Measurements from ENCODE around the gene CCDC192. TPM values are rescaled to one million over a fixed set of nuclear protein-coding genes. Genes with fewer than 3 reads are reported as not detected.

The CCDC192 gene
- total and polyA plus RNA-seq, 10 of the 15 experiments (the other 5 are each of a cell fraction or from before 2014, with no cell fraction given): 0.20 to 0.79 (median 0.32) TPM; not detected in 4

DNA sequence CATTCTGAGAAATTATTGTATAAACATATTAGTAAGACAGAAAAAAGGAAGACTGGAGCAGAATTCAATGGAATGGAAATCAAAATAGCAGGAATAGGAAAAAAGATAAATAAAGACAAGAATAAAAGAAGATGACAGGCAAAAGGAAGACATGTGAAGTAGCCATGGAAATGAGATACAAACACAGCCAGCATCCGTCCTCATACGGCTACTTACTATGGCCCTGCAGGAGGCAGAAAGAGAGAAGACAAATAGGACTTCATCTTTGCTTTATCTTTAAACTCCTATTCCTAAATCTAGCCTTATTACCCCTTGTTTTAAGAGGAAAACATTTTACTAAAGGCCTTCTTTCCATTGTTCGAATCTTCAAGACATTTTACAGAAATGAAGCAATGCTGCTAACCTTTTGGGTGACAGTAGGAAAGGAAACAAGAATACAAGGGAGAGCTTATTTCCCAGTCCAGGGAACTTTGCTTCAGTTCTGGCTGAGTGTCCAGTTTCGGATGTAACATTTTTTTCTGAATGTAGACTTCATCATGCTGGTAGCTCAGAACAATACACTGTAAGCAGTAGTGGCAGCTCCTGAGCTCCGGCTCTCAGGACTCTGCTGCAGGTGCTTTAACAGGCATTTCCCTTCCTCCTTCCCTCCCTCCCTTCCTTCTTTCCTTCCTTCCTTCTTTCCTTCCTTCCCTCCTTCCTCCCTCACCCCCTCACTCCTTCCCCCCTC is 274.0 kb downstream of the CCDC192 start:
- WGBS (ENCODE audit: insufficient coverage, insufficient replicate concordance, low lambda C conversion rate, missing lambda C conversion rate): 79% methylated on average over 5 of the region's 5 CpGs
- ChIA-PET SMC1A (ENCODE audit: uncharacterized antibody, unreplicated experiment) (interaction anchor here (1.0 to 2.3 kb wide), 2 partner anchors 13 to 101 kb away, joined by 4 to 7 read pairs; no protein-coding TSS in a partner anchor), POLR2A (interaction anchor here (0.6 kb wide), 1 partner anchor 884 kb away, joined by 5 read pairs; no protein-coding TSS in a partner anchor), CTCF (interaction anchor here (0.6 to 1.4 kb wide), 3 partner anchors 9 to 32 kb away, joined by 3 to 6 read pairs (median 3); no protein-coding TSS in a partner anchor), RAD21 (ENCODE audit: unreplicated experiment) (interaction anchor here (0.6 kb wide), 1 partner anchor 274 kb away, joined by 4 read pairs; no protein-coding TSS in a partner anchor)
- DNase-seq (ENCODE audit: low read depth, low spot score): no peak
- no peak for FAIRE-seq
- Histone ChIP-seq H3K36me3 (ENCODE audit: control insufficient read depth in 2 of 2, insufficient read depth in 2 of 2, low read length in 1 of 2) (no peaks in the 10 kb centered on the region), H3K4me3 (no peak overlapping the region), H3K9ac (ENCODE audit: control insufficient read depth, insufficient read depth, low read length) (no peak overlapping the region), H3K27ac (ENCODE audit: control insufficient read depth, insufficient read depth) (no peak overlapping the region), H3K9me3 (replicated peaks; ENCODE audit: control insufficient read depth, insufficient read depth, low read length) (no peaks in the 10 kb centered on the region), H3K4me2 (ENCODE audit: control insufficient read depth, insufficient read depth) (no peak overlapping the region), H2AFZ (ENCODE audit: control insufficient read depth, low read depth, low read length) (no peak overlapping the region), H3K79me2 (ENCODE audit: control insufficient read depth, insufficient read depth, low read length) (no peaks in the 10 kb centered on the region), H3K4me1 (ENCODE audit: control insufficient read depth, insufficient read depth, low read length) (no peaks in the 10 kb centered on the region), H4K20me1 (ENCODE audit: control insufficient read depth, insufficient read depth) (no peaks in the 10 kb centered on the region), H3K27me3 (replicated peaks in 1 of 2; ENCODE audit: control insufficient read depth in 2 of 2, insufficient read depth in 2 of 2, low read length in 1 of 2) (no peaks in the 10 kb centered on the region)
- TF ChIP-seq ZSCAN29 (IDR thresholded peaks at IDR 0.05): no peak
- TF ChIP-seq, protein P1, sequence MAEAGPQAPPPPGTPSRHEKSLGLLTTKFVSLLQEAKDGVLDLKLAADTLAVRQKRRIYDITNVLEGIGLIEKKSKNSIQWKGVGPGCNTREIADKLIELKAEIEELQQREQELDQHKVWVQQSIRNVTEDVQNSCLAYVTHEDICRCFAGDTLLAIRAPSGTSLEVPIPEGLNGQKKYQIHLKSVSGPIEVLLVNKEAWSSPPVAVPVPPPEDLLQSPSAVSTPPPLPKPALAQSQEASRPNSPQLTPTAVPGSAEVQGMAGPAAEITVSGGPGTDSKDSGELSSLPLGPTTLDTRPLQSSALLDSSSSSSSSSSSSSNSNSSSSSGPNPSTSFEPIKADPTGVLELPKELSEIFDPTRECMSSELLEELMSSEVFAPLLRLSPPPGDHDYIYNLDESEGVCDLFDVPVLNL (IDR thresholded peaks at IDR 0.05; ENCODE audit: low read depth, low read length): no peak
- TF ChIP-seq PAX5 (IDR thresholded peaks at IDR 0.05; ENCODE audit: borderline replicate concordance, low read depth, low read length): no peak
- TF ChIP-seq, protein P2, sequence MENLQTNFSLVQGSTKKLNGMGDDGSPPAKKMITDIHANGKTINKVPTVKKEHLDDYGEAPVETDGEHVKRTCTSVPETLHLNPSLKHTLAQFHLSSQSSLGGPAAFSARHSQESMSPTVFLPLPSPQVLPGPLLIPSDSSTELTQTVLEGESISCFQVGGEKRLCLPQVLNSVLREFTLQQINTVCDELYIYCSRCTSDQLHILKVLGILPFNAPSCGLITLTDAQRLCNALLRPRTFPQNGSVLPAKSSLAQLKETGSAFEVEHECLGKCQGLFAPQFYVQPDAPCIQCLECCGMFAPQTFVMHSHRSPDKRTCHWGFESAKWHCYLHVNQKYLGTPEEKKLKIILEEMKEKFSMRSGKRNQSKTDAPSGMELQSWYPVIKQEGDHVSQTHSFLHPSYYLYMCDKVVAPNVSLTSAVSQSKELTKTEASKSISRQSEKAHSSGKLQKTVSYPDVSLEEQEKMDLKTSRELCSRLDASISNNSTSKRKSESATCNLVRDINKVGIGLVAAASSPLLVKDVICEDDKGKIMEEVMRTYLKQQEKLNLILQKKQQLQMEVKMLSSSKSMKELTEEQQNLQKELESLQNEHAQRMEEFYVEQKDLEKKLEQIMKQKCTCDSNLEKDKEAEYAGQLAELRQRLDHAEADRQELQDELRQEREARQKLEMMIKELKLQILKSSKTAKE (IDR thresholded peaks at IDR 0.05; ENCODE audit: low read depth, poor library complexity, severe bottlenecking): no peak
- TF ChIP-seq SMC3 (IDR thresholded peaks at IDR 0.05; ENCODE audit: borderline replicate concordance, low read length): no peak
- TF ChIP-seq, protein P3, sequence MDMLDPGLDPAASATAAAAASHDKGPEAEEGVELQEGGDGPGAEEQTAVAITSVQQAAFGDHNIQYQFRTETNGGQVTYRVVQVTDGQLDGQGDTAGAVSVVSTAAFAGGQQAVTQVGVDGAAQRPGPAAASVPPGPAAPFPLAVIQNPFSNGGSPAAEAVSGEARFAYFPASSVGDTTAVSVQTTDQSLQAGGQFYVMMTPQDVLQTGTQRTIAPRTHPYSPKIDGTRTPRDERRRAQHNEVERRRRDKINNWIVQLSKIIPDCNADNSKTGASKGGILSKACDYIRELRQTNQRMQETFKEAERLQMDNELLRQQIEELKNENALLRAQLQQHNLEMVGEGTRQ (IDR thresholded peaks at IDR 0.05; ENCODE audit: borderline replicate concordance, low read depth, low read length): no peak
- TF ChIP-seq, protein P4, sequence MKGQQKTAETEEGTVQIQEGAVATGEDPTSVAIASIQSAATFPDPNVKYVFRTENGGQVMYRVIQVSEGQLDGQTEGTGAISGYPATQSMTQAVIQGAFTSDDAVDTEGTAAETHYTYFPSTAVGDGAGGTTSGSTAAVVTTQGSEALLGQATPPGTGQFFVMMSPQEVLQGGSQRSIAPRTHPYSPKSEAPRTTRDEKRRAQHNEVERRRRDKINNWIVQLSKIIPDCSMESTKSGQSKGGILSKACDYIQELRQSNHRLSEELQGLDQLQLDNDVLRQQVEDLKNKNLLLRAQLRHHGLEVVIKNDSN (IDR thresholded peaks at IDR 0.05; ENCODE audit: borderline replicate concordance, extremely low read length, insufficient read depth, low read depth, low read length): no peak
- TF ChIP-seq MTA3 (IDR thresholded peaks at IDR 0.05; ENCODE audit: borderline replicate concordance, low read length): no peak
- TF ChIP-seq, protein P5, sequence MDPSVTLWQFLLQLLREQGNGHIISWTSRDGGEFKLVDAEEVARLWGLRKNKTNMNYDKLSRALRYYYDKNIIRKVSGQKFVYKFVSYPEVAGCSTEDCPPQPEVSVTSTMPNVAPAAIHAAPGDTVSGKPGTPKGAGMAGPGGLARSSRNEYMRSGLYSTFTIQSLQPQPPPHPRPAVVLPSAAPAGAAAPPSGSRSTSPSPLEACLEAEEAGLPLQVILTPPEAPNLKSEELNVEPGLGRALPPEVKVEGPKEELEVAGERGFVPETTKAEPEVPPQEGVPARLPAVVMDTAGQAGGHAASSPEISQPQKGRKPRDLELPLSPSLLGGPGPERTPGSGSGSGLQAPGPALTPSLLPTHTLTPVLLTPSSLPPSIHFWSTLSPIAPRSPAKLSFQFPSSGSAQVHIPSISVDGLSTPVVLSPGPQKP (IDR thresholded peaks at IDR 0.05; ENCODE audit: low read depth, low read length): no peak
- TF ChIP-seq CREM (IDR thresholded peaks at IDR 0.05; ENCODE audit: low read depth): no peak
- no TSS peak for BruUV-seq (replicated peaks)
- ATAC-seq: no peak
- in situ Hi-C loops (cut with MboI): no loop called here
- intact Hi-C loops (cut with micrococcal nuclease; ENCODE audit: unreplicated experiment): no loop called here

Measured in GM12878 (cell line).